LNCAP (cell line): Measurements from ENCODE around the gene ELAPOR1.

Experiments
- TF ChIP-seq, protein P1 (sequence below): fragments of 450-650 bp; IDR thresholded peaks from 2 replicates; pipeline ENCODE4 v1.5.1; 2017; ENCODE audit warnings: mild to moderate bottlenecking

The ELAPOR1 gene

GRCh38 chr1:109160071-109160840 is 46.3 kb downstream of the ELAPOR1 start:
- TF ChIP-seq, protein P1, sequence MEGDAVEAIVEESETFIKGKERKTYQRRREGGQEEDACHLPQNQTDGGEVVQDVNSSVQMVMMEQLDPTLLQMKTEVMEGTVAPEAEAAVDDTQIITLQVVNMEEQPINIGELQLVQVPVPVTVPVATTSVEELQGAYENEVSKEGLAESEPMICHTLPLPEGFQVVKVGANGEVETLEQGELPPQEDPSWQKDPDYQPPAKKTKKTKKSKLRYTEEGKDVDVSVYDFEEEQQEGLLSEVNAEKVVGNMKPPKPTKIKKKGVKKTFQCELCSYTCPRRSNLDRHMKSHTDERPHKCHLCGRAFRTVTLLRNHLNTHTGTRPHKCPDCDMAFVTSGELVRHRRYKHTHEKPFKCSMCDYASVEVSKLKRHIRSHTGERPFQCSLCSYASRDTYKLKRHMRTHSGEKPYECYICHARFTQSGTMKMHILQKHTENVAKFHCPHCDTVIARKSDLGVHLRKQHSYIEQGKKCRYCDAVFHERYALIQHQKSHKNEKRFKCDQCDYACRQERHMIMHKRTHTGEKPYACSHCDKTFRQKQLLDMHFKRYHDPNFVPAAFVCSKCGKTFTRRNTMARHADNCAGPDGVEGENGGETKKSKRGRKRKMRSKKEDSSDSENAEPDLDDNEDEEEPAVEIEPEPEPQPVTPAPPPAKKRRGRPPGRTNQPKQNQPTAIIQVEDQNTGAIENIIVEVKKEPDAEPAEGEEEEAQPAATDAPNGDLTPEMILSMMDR, result no peak

GRCh38 chr1:109161858-109162606 is 48.1 kb downstream of the ELAPOR1 start:
- TF ChIP-seq, protein P1, result no peak

- TF ChIP-seq, protein P1, result no peak
Measured at GRCh38 chr1:109162626-109163025, 48.7 kb downstream of the ELAPOR1 start.

- TF ChIP-seq, protein P1, result no peak
Measured at GRCh38 chr1:109163551-109163950, 49.6 kb downstream of the ELAPOR1 start.
